ENCODE measurements around the gene FADS2. TPM values are rescaled to one million over a fixed set of nuclear protein-coding genes. Genes with fewer than 3 reads are reported as not detected.

The FADS2 gene
- total RNA-seq, 1 experiment from 2014 or later = 423 TPM

- TF ChIP-seq PREB (CRISPR knock-in tag; IDR thresholded peaks at IDR 0.05; ENCODE audit: borderline replicate concordance) (no peak), JAZF1 (CRISPR knock-in tag; IDR thresholded peaks at IDR 0.05) (no peak), GRHL2 (CRISPR knock-in tag; IDR thresholded peaks at IDR 0.05; ENCODE audit: insufficient replicate concordance, severe bottlenecking) (no peak), FOXP1 (CRISPR knock-in tag; IDR thresholded peaks at IDR 0.05; ENCODE audit: borderline replicate concordance) (no peak)
Measured at GRCh38 chr11:61800331-61801281, 27.5 kb upstream of the FADS2 start (continued).

- DNase-seq (ENCODE audit: low spot score) (no peak), ATAC-seq (no peak)
- Mint-ChIP-seq H3K4me1 (no peaks in the 10 kb centered on the region), H3K27me3 (ENCODE audit: low read depth) (no peaks in the 10 kb centered on the region), H3K36me3 (peaks cover 60% of the 10 kb centered on the region), H3K4me3 (no peak overlapping the region), H3K27ac (no peak overlapping the region), H3K9me3 (no peaks in the 10 kb centered on the region)
- no peak for TF ChIP-seq PRDM15 (CRISPR knock-in tag; IDR thresholded peaks at IDR 0.05)
- no peak for TF ChIP-seq JUN (CRISPR knock-in tag; IDR thresholded peaks at IDR 0.05)
- no peak for TF ChIP-seq ZBTB43 (CRISPR knock-in tag; IDR thresholded peaks at IDR 0.05)
- TF ChIP-seq ZNF671 (CRISPR knock-in tag; IDR thresholded peaks at IDR 0.05) = no peak
- no peak for TF ChIP-seq RORB (CRISPR knock-in tag; IDR thresholded peaks at IDR 0.05)
- TF ChIP-seq NFYB (CRISPR knock-in tag; conservative IDR thresholded peaks at IDR 0.05; ENCODE audit: low read depth) = no peak
- TF ChIP-seq SOX15 (CRISPR knock-in tag; IDR thresholded peaks at IDR 0.05) = no peak
- no peak for TF ChIP-seq ZMAT4 (CRISPR knock-in tag; IDR thresholded peaks at IDR 0.05)
- TF ChIP-seq ELF4 (CRISPR knock-in tag; IDR thresholded peaks at IDR 0.05; ENCODE audit: low read depth) = no peak
- TF ChIP-seq FOXK1 (CRISPR knock-in tag; IDR thresholded peaks at IDR 0.05) = no peak
- no peak for TF ChIP-seq TP53 (CRISPR knock-in tag; IDR thresholded peaks at IDR 0.05)
- TF ChIP-seq GTF2I (CRISPR knock-in tag; conservative IDR thresholded peaks at IDR 0.05) = no peak
- no peak for TF ChIP-seq E2F1 (CRISPR knock-in tag; IDR thresholded peaks at IDR 0.05)
- no peak for TF ChIP-seq MAX (CRISPR knock-in tag; IDR thresholded peaks at IDR 0.05)
- no peak for TF ChIP-seq OVOL2 (CRISPR knock-in tag; IDR thresholded peaks at IDR 0.05; ENCODE audit: borderline replicate concordance)
- ChIA-PET POLR2A (interaction anchor here (0.9 to 1.0 kb wide), 2 partner anchors 10 to 13 kb away, joined by 3 read pairs; partner anchors contain the start of genes FEN1 and TMEM258), CTCF (no interaction called here)
Measured at GRCh38 chr11:61802605-61803004, 25.5 kb upstream of the FADS2 start.

All from WTC11 (cell line).